OCI-LY1 (cell line): ENCODE data around the gene SCART1.

Experiments used
- CTCF ChIP-seq: fragments of 200-600 bp; sonication (generic), shearing (Covaris generic); IDR thresholded peaks from 2 replicates; pipeline ENCODE4 v1.5.1; 2017; ENCODE audit warnings: mild to moderate bottlenecking, antibody characterized with exemption, low read length, moderate library complexity, mixed read lengths
- EZH2 ChIP-seq: fragments of 200-600 bp; sonication (generic), shearing (Covaris generic); IDR thresholded peaks from 2 replicates; pipeline ENCODE4 v1.8.0; 2017; ENCODE audit warnings: borderline replicate concordance, mixed run types, mild to moderate bottlenecking, antibody characterized with exemption, low read length, moderate library complexity, mixed read lengths

GRCh38 chr10:133451346-133451745, 2.4 kb upstream of the SCART1 start:
- no peak for TF ChIP-seq CTCF
- no peak for TF ChIP-seq EZH2
